Retinal pigment epithelial cell (primary cell): Measurements from ENCODE around the gene HNRNPDL.
A peak's percentile ranks its signal among the peaks of the same experiment; 100 is the strongest.

ENCODE experiments used
- DNase-seq: peaks from one replicate; pipeline ENCODE4 v3.0.0-alpha.2; 2010; ENCODE audit warnings: low read depth
- H3K4me3 ChIP-seq: 2 replicates; pipeline ENCODE4 v1.5.1; 2011; ENCODE audit warnings: mild to moderate bottlenecking, low read length, control low read depth, moderate library complexity
- TF ChIP-seq, protein P1 (sequence below): conservative IDR thresholded peaks from 2 replicates; pipeline ENCODE4 v1.5.1; 2011; ENCODE audit warnings: low read depth, low read length, control low read depth, inconsistent platforms

Gene HNRNPDL

GRCh38 chr4:82382751-82383150 lies 47.5 kb downstream of the HNRNPDL start:
- TF ChIP-seq, protein P1, sequence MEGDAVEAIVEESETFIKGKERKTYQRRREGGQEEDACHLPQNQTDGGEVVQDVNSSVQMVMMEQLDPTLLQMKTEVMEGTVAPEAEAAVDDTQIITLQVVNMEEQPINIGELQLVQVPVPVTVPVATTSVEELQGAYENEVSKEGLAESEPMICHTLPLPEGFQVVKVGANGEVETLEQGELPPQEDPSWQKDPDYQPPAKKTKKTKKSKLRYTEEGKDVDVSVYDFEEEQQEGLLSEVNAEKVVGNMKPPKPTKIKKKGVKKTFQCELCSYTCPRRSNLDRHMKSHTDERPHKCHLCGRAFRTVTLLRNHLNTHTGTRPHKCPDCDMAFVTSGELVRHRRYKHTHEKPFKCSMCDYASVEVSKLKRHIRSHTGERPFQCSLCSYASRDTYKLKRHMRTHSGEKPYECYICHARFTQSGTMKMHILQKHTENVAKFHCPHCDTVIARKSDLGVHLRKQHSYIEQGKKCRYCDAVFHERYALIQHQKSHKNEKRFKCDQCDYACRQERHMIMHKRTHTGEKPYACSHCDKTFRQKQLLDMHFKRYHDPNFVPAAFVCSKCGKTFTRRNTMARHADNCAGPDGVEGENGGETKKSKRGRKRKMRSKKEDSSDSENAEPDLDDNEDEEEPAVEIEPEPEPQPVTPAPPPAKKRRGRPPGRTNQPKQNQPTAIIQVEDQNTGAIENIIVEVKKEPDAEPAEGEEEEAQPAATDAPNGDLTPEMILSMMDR, result no peak
- no peak overlapping the region for H3K4me3 ChIP-seq
- no peak for DNase-seq

GRCh38 chr4:82381661-82382296 lies 48.5 kb downstream of the HNRNPDL start:
- no peak for DNase-seq
- TF ChIP-seq, protein P1, result no peak
- H3K4me3 ChIP-seq, result no peak overlapping the region

GRCh38 chr4:82381235-82381634 lies 49.0 kb downstream of the HNRNPDL start:
- DNase-seq, result no peak
- no peak overlapping the region for H3K4me3 ChIP-seq
- TF ChIP-seq, protein P1, result no peak

- TF ChIP-seq, protein P1, result no peak
- DNase-seq, result no peak
- H3K4me3 ChIP-seq, result no peak overlapping the region
Observed at GRCh38 chr4:82380831-82381230, 49.4 kb downstream of the HNRNPDL start.

GRCh38 chr4:82380344-82380743 lies 49.9 kb downstream of the HNRNPDL start:
- no peak overlapping the region for H3K4me3 ChIP-seq
- TF ChIP-seq, protein P1, result no peak
- no peak for DNase-seq

- no peak for DNase-seq
- no peak overlapping the region for H3K4me3 ChIP-seq
- TF ChIP-seq, protein P1, result no peak
Observed at GRCh38 chr4:82376109-82376508, 54.2 kb downstream of the HNRNPDL start.

GRCh38 chr4:82373816-82374625 lies 56.2 kb downstream of the HNRNPDL start, which contains the start of gene HNRNPD:
HNRNPD (minus strand) TSS chr4:82373991; CDS start chr4:82373678, 313 bp downstream.
- peak; percentile 98 for DNase-seq
- TF ChIP-seq, protein P1, result no peak
- H3K4me3 ChIP-seq, result peak within 1 kb of the TSS; percentile 96
